DOHH2 (cell line): ENCODE data around the gene KRTAP10-9.

Source experiments
- H3F3A ChIP-seq: fragments of 200-600 bp; sonication (generic), shearing (Covaris generic); 2 replicates; pipeline ENCODE4 v1.6.0; 2016; ENCODE audit warnings: antibody characterized with exemption, mild to moderate bottlenecking; ENCODE audit not compliant: control insufficient read depth, insufficient read depth
- H3K27ac ChIP-seq: fragments of 200-600 bp; sonication (generic); 2 replicates; pipeline ENCODE4 v1.5.1; 2014; ENCODE audit warnings: low read depth, mild to moderate bottlenecking, low read length, moderate library complexity
- H3K27me3 ChIP-seq: fragments of 200-600 bp; sonication (generic); 2 replicates; pipeline ENCODE4 v1.6.1; 2014; ENCODE audit warnings: mild to moderate bottlenecking, low read length, mixed read lengths; ENCODE audit not compliant: control insufficient read depth
- H3K36me3 ChIP-seq: fragments of 200-600 bp; sonication (generic); 2 replicates; pipeline ENCODE4 v1.6.1; 2014; ENCODE audit warnings: mild to moderate bottlenecking, low read length, moderate library complexity, mixed read lengths; ENCODE audit not compliant: control insufficient read depth
- H3K4me1 ChIP-seq: fragments of 200-600 bp; sonication (generic); 2 replicates; pipeline ENCODE4 v1.6.1; 2014; ENCODE audit warnings: mild to moderate bottlenecking, low read length, mixed read lengths; ENCODE audit not compliant: control insufficient read depth
- H3K4me2 ChIP-seq: fragments of 200-600 bp; sonication (generic); 2 replicates; pipeline ENCODE4 v1.6.0; 2014; ENCODE audit warnings: mild to moderate bottlenecking, low read length, moderate library complexity
- H3K4me3 ChIP-seq: fragments of 200-600 bp; sonication (generic); 2 replicates; pipeline ENCODE4 v1.5.1; 2014; ENCODE audit warnings: mild to moderate bottlenecking, low read length, mixed read lengths
- H3K79me2 ChIP-seq: fragments of 200-600 bp; sonication (generic); 2 replicates; pipeline ENCODE4 v1.6.1; 2014; ENCODE audit warnings: mild to moderate bottlenecking, low read length, mixed read lengths; ENCODE audit not compliant: control insufficient read depth
- H3K9me2 ChIP-seq: fragments of 200-600 bp; sonication (generic); replicated peaks from 2 replicates; pipeline ENCODE4 v1.6.1; 2014; ENCODE audit warnings: mild to moderate bottlenecking, low read length, mixed read lengths; ENCODE audit not compliant: control insufficient read depth
- H3K9me3 ChIP-seq: fragments of 200-600 bp; sonication (generic); 2 replicates; pipeline ENCODE4 v1.6.1; 2014; ENCODE audit warnings: antibody characterized with exemption, low read length, mixed read lengths; ENCODE audit not compliant: control insufficient read depth, insufficient read depth
- H4K20me1 ChIP-seq: fragments of 200-600 bp; sonication (generic); 2 replicates; pipeline ENCODE4 v1.6.0; 2014; ENCODE audit warnings: low read depth, mild to moderate bottlenecking, antibody characterized with exemption, low read length, moderate library complexity; ENCODE audit not compliant: control insufficient read depth, insufficient read depth
- CTCF ChIP-seq: fragments of 200-600 bp; sonication (generic); IDR thresholded peaks from one replicate; pipeline ENCODE4 v1.5.1; 2014; ENCODE audit warnings: antibody characterized with exemption, mild to moderate bottlenecking, low read depth, low read length; ENCODE audit not compliant: poor library complexity, severe bottlenecking
- EZH2phosphoT487 ChIP-seq: fragments of 200-600 bp; sonication (generic); IDR thresholded peaks from 2 replicates; pipeline ENCODE4 v1.6.1; 2017; ENCODE audit warnings: borderline replicate concordance, mild to moderate bottlenecking, antibody characterized with exemption, low read length, moderate library complexity, mixed read lengths

Gene KRTAP10-9

GRCh38 chr21:44602463-44602850 is 24.4 kb upstream of the KRTAP10-9 start:
- H3K4me2 ChIP-seq = no peak overlapping the region

GRCh38 chr21:44603109-44603875 is 23.6 kb upstream of the KRTAP10-9 start:
- H3K4me1 ChIP-seq = no peaks in the 10 kb centered on the region
- H3K27me3 ChIP-seq = no peaks in the 10 kb centered on the region
- H3K9me2 ChIP-seq = no peaks in the 10 kb centered on the region
- no peaks in the 10 kb centered on the region for H3K36me3 ChIP-seq
- no peaks in the 10 kb centered on the region for H4K20me1 ChIP-seq
- no peak overlapping the region for H3K4me3 ChIP-seq
- H3K27ac ChIP-seq = no peak overlapping the region
- H3K9me3 ChIP-seq = no peaks in the 10 kb centered on the region
- H3K79me2 ChIP-seq = no peaks in the 10 kb centered on the region
- H3K4me2 ChIP-seq = no peak overlapping the region
- H3F3A ChIP-seq = no peaks in the 10 kb centered on the region
- no peak for TF ChIP-seq CTCF
- TF ChIP-seq EZH2phosphoT487 = no peak

More at GRCh38 chr21:44602463-44602850, 24.4 kb upstream of the KRTAP10-9 start:
- H3F3A ChIP-seq = no peaks in the 10 kb centered on the region
- no peaks in the 10 kb centered on the region for H3K36me3 ChIP-seq
- H3K27me3 ChIP-seq = no peaks in the 10 kb centered on the region
- no peaks in the 10 kb centered on the region for H3K9me3 ChIP-seq
- no peak overlapping the region for H3K4me3 ChIP-seq
- H3K9me2 ChIP-seq = no peaks in the 10 kb centered on the region
- no peaks in the 10 kb centered on the region for H4K20me1 ChIP-seq
- TF ChIP-seq EZH2phosphoT487 (no peak), CTCF (no peak)
- H3K27ac ChIP-seq = no peak overlapping the region
- no peaks in the 10 kb centered on the region for H3K79me2 ChIP-seq
- no peaks in the 10 kb centered on the region for H3K4me1 ChIP-seq

GRCh38 chr21:44603911-44604310 is 23.0 kb upstream of the KRTAP10-9 start:
- no peaks in the 10 kb centered on the region for H3K4me1 ChIP-seq
- no peaks in the 10 kb centered on the region for H3K27me3 ChIP-seq
- H3K9me2 ChIP-seq = no peaks in the 10 kb centered on the region
- H3K79me2 ChIP-seq = no peaks in the 10 kb centered on the region
- TF ChIP-seq CTCF = no peak
- no peak for TF ChIP-seq EZH2phosphoT487
- no peak overlapping the region for H3K4me3 ChIP-seq
- no peaks in the 10 kb centered on the region for H3K36me3 ChIP-seq
- no peak overlapping the region for H3K4me2 ChIP-seq
- H3K27ac ChIP-seq = no peak overlapping the region
- no peaks in the 10 kb centered on the region for H4K20me1 ChIP-seq
- H3F3A ChIP-seq = no peaks in the 10 kb centered on the region
- 0 out of 2 replicates have a peak, but pooled peaks cover 2% of the 10 kb centered on the region for H3K9me3 ChIP-seq
